Measurements from ENCODE around the gene CLCN1.

DNA sequence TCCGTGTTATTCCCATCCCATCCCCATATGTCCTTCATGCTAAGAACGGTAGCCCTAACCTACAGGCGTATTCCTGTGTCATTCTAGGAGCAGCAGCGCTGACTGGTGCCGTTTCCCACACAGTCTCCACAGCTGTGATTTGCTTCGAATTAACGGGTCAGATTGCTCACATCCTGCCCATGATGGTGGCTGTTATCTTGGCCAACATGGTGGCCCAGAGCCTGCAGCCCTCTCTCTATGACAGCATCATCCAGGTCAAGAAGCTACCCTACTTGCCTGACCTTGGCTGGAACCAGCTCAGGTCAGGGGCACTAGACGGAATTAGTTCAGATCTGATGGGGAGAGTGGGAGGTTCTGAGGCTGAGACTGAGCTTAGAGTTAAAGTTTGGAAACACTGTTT lies 25.9 kb downstream of the CLCN1 start:
- no peak for TF ChIP-seq EP300 (IDR thresholded peaks at IDR 0.05)
- TF ChIP-seq, protein P1, sequence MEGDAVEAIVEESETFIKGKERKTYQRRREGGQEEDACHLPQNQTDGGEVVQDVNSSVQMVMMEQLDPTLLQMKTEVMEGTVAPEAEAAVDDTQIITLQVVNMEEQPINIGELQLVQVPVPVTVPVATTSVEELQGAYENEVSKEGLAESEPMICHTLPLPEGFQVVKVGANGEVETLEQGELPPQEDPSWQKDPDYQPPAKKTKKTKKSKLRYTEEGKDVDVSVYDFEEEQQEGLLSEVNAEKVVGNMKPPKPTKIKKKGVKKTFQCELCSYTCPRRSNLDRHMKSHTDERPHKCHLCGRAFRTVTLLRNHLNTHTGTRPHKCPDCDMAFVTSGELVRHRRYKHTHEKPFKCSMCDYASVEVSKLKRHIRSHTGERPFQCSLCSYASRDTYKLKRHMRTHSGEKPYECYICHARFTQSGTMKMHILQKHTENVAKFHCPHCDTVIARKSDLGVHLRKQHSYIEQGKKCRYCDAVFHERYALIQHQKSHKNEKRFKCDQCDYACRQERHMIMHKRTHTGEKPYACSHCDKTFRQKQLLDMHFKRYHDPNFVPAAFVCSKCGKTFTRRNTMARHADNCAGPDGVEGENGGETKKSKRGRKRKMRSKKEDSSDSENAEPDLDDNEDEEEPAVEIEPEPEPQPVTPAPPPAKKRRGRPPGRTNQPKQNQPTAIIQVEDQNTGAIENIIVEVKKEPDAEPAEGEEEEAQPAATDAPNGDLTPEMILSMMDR (IDR thresholded peaks at IDR 0.05): no peak

Data from esophagus muscularis mucosa (tissue), 3 donors.